GM04503 (cell line): ENCODE measurements around the gene PCBP2.

ENCODE experiments used
- DNase-seq: peaks from one replicate; pipeline ENCODE4 v3.0.0-alpha.2; 2012; ENCODE audit warnings: low read depth

PCBP2 gene

GRCh38 chr12:53508534-53509170, 56.8 kb downstream of the PCBP2 start:
- DNase-seq = no peak

- DNase-seq = no peak
Measured at GRCh38 chr12:53510181-53510812, 58.4 kb downstream of the PCBP2 start.

GRCh38 chr12:53513712-53514410, 62.0 kb downstream of the PCBP2 start:
- no peak for DNase-seq

GRCh38 chr12:53514628-53515290, 62.9 kb downstream of the PCBP2 start:
- no peak for DNase-seq

- no peak for DNase-seq
Measured at GRCh38 chr12:53515291-53515680, 63.4 kb downstream of the PCBP2 start.

- no peak for DNase-seq
Measured at GRCh38 chr12:53516758-53517455, 65.0 kb downstream of the PCBP2 start.

- no peak for DNase-seq
Measured at GRCh38 chr12:53518381-53518780, 66.5 kb downstream of the PCBP2 start.

GRCh38 chr12:53523131-53523530, 71.2 kb downstream of the PCBP2 start:
- DNase-seq = no peak

- DNase-seq = no peak
Measured at GRCh38 chr12:53524476-53524875, 72.6 kb downstream of the PCBP2 start.

GRCh38 chr12:53530061-53530460, 78.2 kb downstream of the PCBP2 start:
- DNase-seq = no peak
